Lung (tissue), 12 donors: ENCODE results near the gene TTC17. TPM values are rescaled to one million over a fixed set of nuclear protein-coding genes. Genes with fewer than 3 reads are reported as not detected.

ENCODE experiments used
- ATAC-seq: fragments of 200-7000 bp; cut with Tn5 transposase; one replicate; pipeline ENCODE4 v1.9.1; 2020; ENCODE audit warnings: moderate number of reproducible peaks; ENCODE audit not compliant: insufficient read depth, low FRiP score
- DNase-seq, 3 donors: peaks; one replicate each; pipeline ENCODE4 v3.0.0-alpha.2; 2013 to 2017
- H3K27ac ChIP-seq, 2 donors: one replicate each; pipeline ENCODE4 v1.5.1; 2013; ENCODE audit warnings: mild to moderate bottlenecking in 2 of 2, moderate library complexity in 2 of 2, control low read depth in 1 of 2, inconsistent platforms in 1 of 2, low read depth in 1 of 2, low read length in 1 of 2
- H3K27me3 ChIP-seq, 3 donors: one replicate each; pipeline ENCODE4 v1.5.1; 2013; ENCODE audit warnings: low read length in 2 of 3; ENCODE audit not compliant: control insufficient read depth in 3 of 3, insufficient read depth in 3 of 3
- H3K36me3 ChIP-seq, 4 donors: one replicate each; pipeline ENCODE4 v1.5.1; 2013; ENCODE audit warnings: low read length in 4 of 4, mild to moderate bottlenecking in 1 of 4, moderate library complexity in 1 of 4; ENCODE audit not compliant: control insufficient read depth in 4 of 4, insufficient read depth in 4 of 4
- H3K4me1 ChIP-seq, 5 donors: one replicate each; pipeline ENCODE4 v1.5.1; 2013; ENCODE audit warnings: low read length in 5 of 5, mild to moderate bottlenecking in 2 of 5, moderate library complexity in 1 of 5; ENCODE audit not compliant: control insufficient read depth in 5 of 5, insufficient read depth in 5 of 5
- H3K4me3 ChIP-seq: one replicate; pipeline ENCODE4 v1.5.1; 2013; ENCODE audit warnings: mild to moderate bottlenecking, control low read depth, moderate library complexity
- H3K9ac ChIP-seq, 2 donors: one replicate each; pipeline ENCODE4 v1.5.1; 2013; ENCODE audit warnings: low read length in 2 of 2, control low read depth in 1 of 2; ENCODE audit not compliant: insufficient read depth in 1 of 2
- H3K9me3 ChIP-seq, 4 donors: one replicate each; pipeline ENCODE4 v1.5.1; 2013; ENCODE audit warnings: low read length in 3 of 4, mild to moderate bottlenecking in 1 of 4, moderate library complexity in 1 of 4; ENCODE audit not compliant: control insufficient read depth in 4 of 4, insufficient read depth in 3 of 4
- WGBS, 2 donors: extraction: QIAGEN DNeasy Blood & Tissue Kit; methylation state at CpG; one replicate each; pipeline ENCODE4 v1.1.7; 2013; 5-methylcytosine and 5-hydroxymethylcytosine counted together
- polyA plus RNA-seq, 2 donors: library from polyadenylated mRNA; stranded (reverse); fragments of 200-250 nt; gene quantifications; one replicate each; pipeline ENCODE4 v1.2.1, GENCODE V29; 2013
- total RNA-seq, 2 donors: library from RNA; depleted of rRNA in 1 of 2; stranded (reverse); fragments of >200 nt in 1 of 2; gene quantifications; one replicate each; pipeline ENCODE4 v1.2.1, GENCODE V29; 2014 to 2021
- TF ChIP-seq, protein P1 (sequence below): IDR thresholded peaks from 2 replicates; pipeline ENCODE4 v1.5.1; 2012; ENCODE audit warnings: mild to moderate bottlenecking; ENCODE audit errors: control extremely low read depth, extremely low read depth
- donor health status: control.
- donor health status: control.
- donor health status: Bipolar disorder and iron deficiency.
- donor health status: healthy.
- donor health status: DM: yes; HTN: yes; CAD: no.

The TTC17 gene
- total and polyA plus RNA-seq, 4 donors: 30.7 to 218 (median 55.5) TPM

DNA sequence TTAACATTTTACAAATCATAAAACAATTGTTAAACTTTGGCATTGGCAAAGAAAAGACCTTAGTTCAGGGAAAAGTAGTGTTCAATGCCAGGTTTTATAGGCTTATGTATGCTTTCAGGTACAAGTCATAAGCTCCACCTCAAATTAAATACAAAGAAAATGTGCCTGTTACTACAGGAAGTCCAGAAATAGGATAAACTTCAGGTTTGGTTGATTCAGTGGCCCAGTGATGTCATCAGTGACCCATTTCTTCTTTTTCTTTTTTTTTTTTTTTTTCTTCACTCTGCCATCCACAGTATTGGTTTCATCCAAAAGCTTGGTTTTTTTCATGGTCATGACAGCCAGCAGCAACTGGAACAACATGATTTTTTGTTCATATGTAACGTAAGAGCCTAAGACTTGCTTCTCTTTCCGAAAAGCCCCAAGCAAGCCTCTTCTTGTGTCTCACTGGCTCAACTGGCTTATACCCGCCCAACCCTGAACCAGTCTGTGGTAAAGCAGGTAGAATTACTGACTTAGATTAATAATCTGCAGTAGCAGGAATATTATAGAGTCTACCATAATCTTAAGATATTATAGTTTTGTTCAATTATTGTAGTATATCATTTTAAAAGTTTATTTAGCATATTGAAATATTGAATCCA is 46.2 kb downstream of the TTC17 start:
- H3K36me3 ChIP-seq: peaks cover 7 to 45% (median 30%) of the 10 kb centered on the region in 4 donors
- 96 to 98% methylated on average over 3 of the region's 3 CpGs for WGBS, 2 donors

DNA sequence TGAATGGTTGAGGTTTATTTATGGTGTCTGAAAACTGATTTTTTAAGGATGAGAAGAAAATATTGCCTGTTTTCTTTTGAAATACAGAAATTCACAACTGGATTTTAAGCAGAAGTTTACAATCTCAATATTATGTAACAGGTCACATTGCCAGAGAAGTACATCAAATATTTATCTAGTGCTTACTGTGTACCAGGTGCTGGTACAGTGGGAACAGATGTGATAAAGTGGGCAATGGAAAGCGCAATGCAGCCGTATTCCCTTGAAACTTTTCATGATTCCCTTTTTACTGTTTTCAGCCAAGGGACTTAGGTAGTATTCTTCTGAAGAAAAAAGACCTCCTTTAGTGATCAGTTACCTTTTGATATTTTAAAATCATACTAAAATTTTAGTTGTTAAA is 49.6 kb downstream of the TTC17 start:
- H3K9me3 ChIP-seq: no peaks in the 10 kb centered on the region
- TF ChIP-seq, protein P1, sequence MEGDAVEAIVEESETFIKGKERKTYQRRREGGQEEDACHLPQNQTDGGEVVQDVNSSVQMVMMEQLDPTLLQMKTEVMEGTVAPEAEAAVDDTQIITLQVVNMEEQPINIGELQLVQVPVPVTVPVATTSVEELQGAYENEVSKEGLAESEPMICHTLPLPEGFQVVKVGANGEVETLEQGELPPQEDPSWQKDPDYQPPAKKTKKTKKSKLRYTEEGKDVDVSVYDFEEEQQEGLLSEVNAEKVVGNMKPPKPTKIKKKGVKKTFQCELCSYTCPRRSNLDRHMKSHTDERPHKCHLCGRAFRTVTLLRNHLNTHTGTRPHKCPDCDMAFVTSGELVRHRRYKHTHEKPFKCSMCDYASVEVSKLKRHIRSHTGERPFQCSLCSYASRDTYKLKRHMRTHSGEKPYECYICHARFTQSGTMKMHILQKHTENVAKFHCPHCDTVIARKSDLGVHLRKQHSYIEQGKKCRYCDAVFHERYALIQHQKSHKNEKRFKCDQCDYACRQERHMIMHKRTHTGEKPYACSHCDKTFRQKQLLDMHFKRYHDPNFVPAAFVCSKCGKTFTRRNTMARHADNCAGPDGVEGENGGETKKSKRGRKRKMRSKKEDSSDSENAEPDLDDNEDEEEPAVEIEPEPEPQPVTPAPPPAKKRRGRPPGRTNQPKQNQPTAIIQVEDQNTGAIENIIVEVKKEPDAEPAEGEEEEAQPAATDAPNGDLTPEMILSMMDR: no peak
- WGBS, 2 donors: 74 to 89% methylated on average over 2 of the region's 2 CpGs
- peaks cover 14 to 40% (median 24%) of the 10 kb centered on the region in 4 donors for H3K36me3 ChIP-seq
- no peaks in the 10 kb centered on the region for H3K27me3 ChIP-seq
- no peak overlapping the region for H3K27ac ChIP-seq
- no peak for DNase-seq
- no peak for ATAC-seq
- H3K4me3 ChIP-seq: no peak overlapping the region
- no peaks in the 10 kb centered on the region for H3K4me1 ChIP-seq
- no peak overlapping the region for H3K9ac ChIP-seq

More for the DNA sequence above, 46.2 kb downstream of the TTC17 start:
- Histone ChIP-seq H3K4me1 (no peaks in the 10 kb centered on the region), H3K9me3 (no peaks in the 10 kb centered on the region), H3K4me3 (no peak overlapping the region), H3K9ac (no peak overlapping the region), H3K27ac (no peak overlapping the region), H3K27me3 (no peaks in the 10 kb centered on the region)
- DNase-seq (no peak), ATAC-seq (no peak)
- TF ChIP-seq, protein P1: no peak

DNA sequence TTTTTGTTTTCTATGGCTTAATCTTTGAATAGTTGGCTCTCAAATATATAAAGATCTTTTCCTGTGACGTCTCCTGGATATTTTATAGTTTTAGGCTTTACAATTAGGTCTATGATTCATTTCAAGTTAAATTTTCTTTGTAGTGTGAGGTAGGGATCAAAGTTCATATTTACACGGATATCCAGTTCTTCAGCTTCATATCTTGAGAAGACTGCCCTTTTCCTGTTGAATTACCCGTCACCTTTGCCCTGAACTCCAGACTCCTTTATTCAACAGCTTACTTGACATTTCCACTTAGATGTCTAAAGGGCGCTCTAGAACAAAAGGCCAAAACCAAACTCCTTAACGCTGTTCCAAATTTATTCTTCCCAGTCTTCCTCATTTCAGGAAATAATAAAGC is 51.7 kb downstream of the TTC17 start:
- no peaks in the 10 kb centered on the region for H3K4me1 ChIP-seq
- H3K9me3 ChIP-seq: no peaks in the 10 kb centered on the region
- no peak overlapping the region for H3K27ac ChIP-seq
- DNase-seq (no peak), ATAC-seq (no peak)
- no peaks in the 10 kb centered on the region for H3K27me3 ChIP-seq
- no peak overlapping the region for H3K9ac ChIP-seq
- 62 to 79% methylated on average over 5 of the region's 5 CpGs for WGBS, 2 donors
- no peak overlapping the region for H3K4me3 ChIP-seq
- TF ChIP-seq, protein P1: no peak
- peaks cover 12 to 45% (median 20%) of the 10 kb centered on the region in 4 donors for H3K36me3 ChIP-seq

DNA sequence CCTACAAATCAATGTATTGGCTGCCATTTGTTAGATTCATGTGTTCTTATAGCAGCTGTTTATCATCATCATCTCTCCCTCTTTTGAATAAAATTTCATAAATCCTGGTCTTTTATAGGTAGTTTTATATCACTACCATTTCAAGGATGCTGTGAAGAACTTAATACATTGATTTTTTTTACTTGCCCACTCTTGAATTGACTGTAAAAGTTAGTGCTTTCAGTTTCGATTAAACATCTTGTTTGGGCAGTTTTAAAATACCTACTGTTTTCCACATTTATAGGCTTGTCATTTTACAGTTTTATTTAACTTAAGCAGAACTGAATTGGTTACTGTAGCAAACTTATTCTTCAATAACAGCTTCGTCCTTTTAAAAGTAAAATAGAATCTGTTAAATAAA is 59.5 kb downstream of the TTC17 start:
- no peak overlapping the region for H3K27ac ChIP-seq
- H3K36me3 ChIP-seq: peaks cover 4 to 18% (median 6%) of the 10 kb centered on the region in 4 donors
- H3K4me3 ChIP-seq: no peak overlapping the region
- no peaks in the 10 kb centered on the region for H3K27me3 ChIP-seq
- H3K9ac ChIP-seq: no peak overlapping the region
- no peaks in the 10 kb centered on the region for H3K9me3 ChIP-seq
- 86 to 93% methylated on average over 2 of the region's 2 CpGs for WGBS, 2 donors
- TF ChIP-seq, protein P1: no peak
- ATAC-seq (no peak), DNase-seq (no peak)
- H3K4me1 ChIP-seq: no peaks in the 10 kb centered on the region
